Neural progenitor cell (in vitro differentiated cells): Measurements from ENCODE around the gene AFF1. TPM values are rescaled to one million over a fixed set of nuclear protein-coding genes. Genes with fewer than 3 reads are reported as not detected.

Source experiments
- DNase-seq: peaks from one replicate; pipeline ENCODE4 v3.0.0-alpha.2; 2016; ENCODE audit warnings: low spot score
- H2AFZ ChIP-seq: fragments of 200-600 bp; sonication (generic); replicated peaks from 2 replicates; pipeline ENCODE4 v1.6.1; 2016; ENCODE audit warnings: antibody characterized with exemption
- H3F3A ChIP-seq: fragments of 200-600 bp; sonication (generic); 2 replicates; pipeline ENCODE4 v1.6.1; 2016; ENCODE audit warnings: antibody characterized with exemption, low read depth
- H3K27ac ChIP-seq: fragments of 200-600 bp; sonication (generic); 2 replicates; pipeline ENCODE4 v1.5.1; 2016; ENCODE audit warnings: mild to moderate bottlenecking
- H3K27me3 ChIP-seq: fragments of 200-600 bp; sonication (generic); 2 replicates; pipeline ENCODE4 v1.6.1; 2016; ENCODE audit warnings: mild to moderate bottlenecking, moderate library complexity
- H3K36me3 ChIP-seq: fragments of 200-600 bp; sonication (generic); 2 replicates; pipeline ENCODE4 v1.5.1; 2016
- H3K4me1 ChIP-seq: fragments of 200-600 bp; sonication (generic); 2 replicates; pipeline ENCODE4 v1.6.1; 2016; ENCODE audit warnings: mixed run types
- H3K4me2 ChIP-seq: fragments of 200-600 bp; sonication (generic); 2 replicates; pipeline ENCODE4 v1.6.1; 2016
- H3K4me3 ChIP-seq: fragments of 200-600 bp; sonication (generic); 2 replicates; pipeline ENCODE4 v1.5.1; 2016
- H3K79me2 ChIP-seq: fragments of 200-600 bp; sonication (generic); 2 replicates; pipeline ENCODE4 v1.6.1; 2016; ENCODE audit warnings: low read depth
- H3K9ac ChIP-seq: fragments of 200-600 bp; sonication (generic); 2 replicates; pipeline ENCODE4 v1.6.1; 2016
- H3K9me3 ChIP-seq: fragments of 200-600 bp; sonication (generic); 2 replicates; pipeline ENCODE4 v1.5.1; 2016; ENCODE audit warnings: low read depth
- H4K20me1 ChIP-seq: fragments of 200-600 bp; sonication (generic); 2 replicates; pipeline ENCODE4 v1.6.1; 2016; ENCODE audit warnings: low read depth
- H3K27ac Mint-ChIP-seq: 3 replicates; pipeline ENCODE4 v1.8.0; 2021; ENCODE audit warnings: mixed read lengths
- H3K27me3 Mint-ChIP-seq: 2 replicates; pipeline ENCODE4 v1.8.0; 2022; ENCODE audit warnings: low read depth, mild to moderate bottlenecking, inconsistent platforms, moderate library complexity, mixed read lengths; ENCODE audit not compliant: insufficient read depth
- H3K36me3 Mint-ChIP-seq: 3 replicates; pipeline ENCODE4 v1.8.0; 2021; ENCODE audit warnings: mixed read lengths
- H3K4me1 Mint-ChIP-seq: 3 replicates; pipeline ENCODE4 v1.8.0; 2021; ENCODE audit warnings: mixed read lengths
- H3K4me3 Mint-ChIP-seq: 3 replicates; pipeline ENCODE4 v1.8.0; 2021; ENCODE audit warnings: mild to moderate bottlenecking, moderate library complexity, mixed read lengths
- H3K9me3 Mint-ChIP-seq: 3 replicates; pipeline ENCODE4 v1.8.0; 2020; ENCODE audit warnings: mixed read lengths
- EZH2 ChIP-seq: fragments of 200-600 bp; sonication (generic); IDR thresholded peaks from 2 replicates; pipeline ENCODE4 v1.6.1; 2017; ENCODE audit warnings: antibody characterized with exemption, mild to moderate bottlenecking, moderate library complexity
- EZH2phosphoT487 ChIP-seq: fragments of 200-600 bp; sonication (generic); IDR thresholded peaks from 2 replicates; pipeline ENCODE4 v1.6.1; 2017; ENCODE audit warnings: antibody characterized with exemption
- total RNA-seq: library from RNA; depleted of rRNA; stranded (reverse); fragments of >200 nt; gene quantifications from 2 replicates; pipeline ENCODE4 v1.2.3, GENCODE V29; 2015; ENCODE audit warnings: low replicate concordance
- TF ChIP-seq, protein P1 (sequence below): fragments of 200-600 bp; sonication (generic); IDR thresholded peaks from 2 replicates; pipeline ENCODE4 v1.5.1; 2017; ENCODE audit warnings: antibody characterized with exemption, mild to moderate bottlenecking

Gene AFF1
- total RNA-seq, 1 donor from 2014 or later = 29.0 TPM

DNA sequence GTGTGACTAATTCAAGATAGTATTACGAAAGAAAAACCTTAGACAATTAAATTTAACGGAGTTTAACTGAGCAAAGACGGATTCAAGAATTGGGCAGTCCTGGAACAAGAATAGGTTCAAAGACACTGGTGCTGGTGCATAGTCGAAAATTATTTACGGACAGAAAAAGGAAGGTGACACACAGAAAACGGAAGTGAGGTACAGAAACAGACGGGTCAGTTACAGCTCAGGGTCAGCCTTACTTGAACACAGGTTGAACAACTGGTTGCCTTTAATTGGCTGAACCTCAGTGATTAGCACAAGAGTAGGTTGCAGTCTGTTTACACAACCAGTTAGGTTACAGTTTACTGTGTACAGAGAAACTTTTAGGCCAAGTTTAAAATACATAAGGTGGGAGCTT, 254.1 kb downstream of the AFF1 start:
- H3K4me2 ChIP-seq = no peak overlapping the region
- H3K27ac ChIP-seq = no peak overlapping the region
- H3F3A ChIP-seq = peaks cover 4% of the 10 kb centered on the region
- no peaks in the 10 kb centered on the region for H3K27me3 ChIP-seq
- Mint-ChIP-seq H3K36me3 (peaks cover 8% of the 10 kb centered on the region), H3K4me3 (no peak overlapping the region), H3K9me3 (no peaks in the 10 kb centered on the region), H3K27me3 (peaks cover 3% of the 10 kb centered on the region), H3K4me1 (peaks cover 4% of the 10 kb centered on the region), H3K27ac (no peak overlapping the region)
- no peaks in the 10 kb centered on the region for H4K20me1 ChIP-seq
- H3K36me3 ChIP-seq = no peaks in the 10 kb centered on the region
- H3K4me1 ChIP-seq = peaks cover 15% of the 10 kb centered on the region
- no peak overlapping the region for H3K9ac ChIP-seq
- TF ChIP-seq, protein P1, sequence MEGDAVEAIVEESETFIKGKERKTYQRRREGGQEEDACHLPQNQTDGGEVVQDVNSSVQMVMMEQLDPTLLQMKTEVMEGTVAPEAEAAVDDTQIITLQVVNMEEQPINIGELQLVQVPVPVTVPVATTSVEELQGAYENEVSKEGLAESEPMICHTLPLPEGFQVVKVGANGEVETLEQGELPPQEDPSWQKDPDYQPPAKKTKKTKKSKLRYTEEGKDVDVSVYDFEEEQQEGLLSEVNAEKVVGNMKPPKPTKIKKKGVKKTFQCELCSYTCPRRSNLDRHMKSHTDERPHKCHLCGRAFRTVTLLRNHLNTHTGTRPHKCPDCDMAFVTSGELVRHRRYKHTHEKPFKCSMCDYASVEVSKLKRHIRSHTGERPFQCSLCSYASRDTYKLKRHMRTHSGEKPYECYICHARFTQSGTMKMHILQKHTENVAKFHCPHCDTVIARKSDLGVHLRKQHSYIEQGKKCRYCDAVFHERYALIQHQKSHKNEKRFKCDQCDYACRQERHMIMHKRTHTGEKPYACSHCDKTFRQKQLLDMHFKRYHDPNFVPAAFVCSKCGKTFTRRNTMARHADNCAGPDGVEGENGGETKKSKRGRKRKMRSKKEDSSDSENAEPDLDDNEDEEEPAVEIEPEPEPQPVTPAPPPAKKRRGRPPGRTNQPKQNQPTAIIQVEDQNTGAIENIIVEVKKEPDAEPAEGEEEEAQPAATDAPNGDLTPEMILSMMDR = no peak
- TF ChIP-seq EZH2phosphoT487 = no peak
- no peak for TF ChIP-seq EZH2
- no peak overlapping the region for H2AFZ ChIP-seq
- H3K79me2 ChIP-seq = no peaks in the 10 kb centered on the region
- H3K9me3 ChIP-seq = no peaks in the 10 kb centered on the region
- no peak overlapping the region for H3K4me3 ChIP-seq
- DNase-seq = no peak

Other genes starting within 250 kb of the AFF1 start
- gene SLC10A6, start 85.6 kb upstream of the AFF1 start, total RNA-seq = not detected in 2 replicates
- gene C4orf36, start 42.6 kb upstream of the AFF1 start, total RNA-seq = 5.7 and 8.6 TPM in 2 replicates